Raji (cell line): ENCODE data around the gene LRRC74B.

ENCODE experiments used
- POLR2A ChIP-seq: IDR thresholded peaks from 2 replicates; pipeline ENCODE4 v1.6.1; 2011; ENCODE audit warnings: low read depth, low read length, control low read depth; ENCODE audit not compliant: insufficient read depth

The LRRC74B gene

DNA sequence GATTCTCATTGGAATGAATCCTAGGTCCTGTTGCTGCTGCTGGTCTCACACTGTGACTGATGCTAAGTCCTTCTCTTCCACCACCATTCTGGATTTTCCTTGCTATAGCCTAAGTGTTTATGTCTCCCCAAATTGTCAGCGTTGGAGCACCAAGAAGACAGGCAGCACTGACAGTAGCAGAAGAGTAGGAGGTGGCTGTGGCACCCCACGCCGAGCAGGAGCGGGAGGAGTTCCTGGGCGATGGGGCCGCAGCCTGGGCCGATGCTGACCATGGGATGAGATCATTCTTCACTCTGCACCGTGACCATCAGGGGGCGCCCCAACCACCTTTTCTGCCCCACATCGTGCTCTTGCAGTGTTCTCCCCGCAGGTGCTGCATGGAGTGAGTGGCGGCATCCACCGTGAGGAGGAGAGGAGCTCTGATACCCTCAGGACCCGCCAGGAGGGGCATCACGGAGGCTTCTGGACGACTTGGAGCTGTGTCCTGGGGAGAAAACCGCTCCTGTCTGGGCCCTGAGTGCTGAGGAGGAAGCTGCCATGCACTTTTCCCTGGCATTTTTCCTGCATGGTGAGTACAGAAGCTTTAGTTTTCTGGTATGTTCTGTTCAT, 57.0 kb downstream of the LRRC74B start:
- TF ChIP-seq POLR2A: no peak

DNA sequence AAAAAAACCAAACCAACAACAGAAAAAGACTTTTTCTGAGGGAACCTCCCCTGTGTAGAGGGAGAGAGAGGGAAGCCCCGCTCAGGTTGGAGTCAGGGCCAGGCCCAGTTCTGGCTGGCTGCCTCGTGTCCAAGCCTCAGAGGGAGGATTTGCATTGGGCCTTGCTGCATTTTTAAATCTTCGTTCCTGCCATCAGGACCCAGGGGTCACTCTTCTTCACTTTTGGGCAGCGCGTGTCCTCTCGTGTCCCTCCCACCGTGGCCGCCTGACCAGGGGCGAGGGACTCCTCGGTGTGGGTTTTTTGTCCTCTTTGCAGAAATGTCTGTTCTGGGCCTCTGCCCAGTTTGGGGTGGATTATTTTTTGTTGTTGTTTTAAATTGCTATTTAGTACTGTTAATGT, 57.9 kb downstream of the LRRC74B start:
- no peak for TF ChIP-seq POLR2A

DNA sequence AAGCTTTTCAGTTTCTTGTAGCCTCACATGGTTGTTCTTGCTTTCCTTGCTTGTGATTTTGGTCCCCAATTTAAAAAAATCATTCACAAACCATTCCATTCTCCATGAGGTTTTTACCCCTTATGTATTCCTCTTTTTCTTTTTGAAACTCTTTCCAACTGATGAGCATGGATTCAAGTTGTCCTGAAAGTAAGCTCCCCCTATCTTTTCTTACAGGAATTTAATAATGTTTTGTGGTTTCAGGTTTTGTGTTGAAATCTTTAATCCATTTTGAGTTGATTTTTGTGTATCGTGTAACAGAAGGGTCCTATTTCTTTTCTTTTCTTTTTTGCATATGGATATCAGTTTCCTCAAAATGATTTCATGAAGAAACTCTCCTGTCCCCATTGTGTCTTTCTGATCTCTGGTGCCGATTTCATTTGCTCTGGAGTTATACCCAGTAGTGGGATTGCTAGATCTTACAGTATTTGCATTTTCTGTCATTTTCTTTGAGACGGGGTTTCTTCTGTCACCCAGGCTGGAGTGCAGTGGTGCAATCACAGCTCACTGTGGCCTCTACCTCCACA, 58.5 kb downstream of the LRRC74B start:
- no peak for TF ChIP-seq POLR2A

DNA sequence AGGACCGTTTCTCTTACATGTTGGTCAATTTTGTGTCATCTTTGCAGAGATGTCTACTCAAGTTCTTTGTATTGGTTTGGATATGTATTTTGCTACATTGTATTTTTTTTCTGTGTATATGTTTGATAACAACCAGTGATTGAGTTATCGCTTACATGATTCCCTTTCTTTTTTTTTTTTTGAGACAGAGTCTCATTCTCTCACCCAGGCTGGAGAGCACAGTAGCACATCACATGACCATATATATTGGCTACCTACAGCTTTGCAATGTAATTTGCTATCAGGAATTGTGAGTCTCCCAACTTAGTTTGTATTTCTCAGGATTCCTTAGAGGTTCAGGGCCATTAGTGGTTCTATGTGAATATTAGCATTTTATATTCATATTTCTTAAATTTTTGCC, 59.5 kb downstream of the LRRC74B start:
- TF ChIP-seq POLR2A: no peak

DNA sequence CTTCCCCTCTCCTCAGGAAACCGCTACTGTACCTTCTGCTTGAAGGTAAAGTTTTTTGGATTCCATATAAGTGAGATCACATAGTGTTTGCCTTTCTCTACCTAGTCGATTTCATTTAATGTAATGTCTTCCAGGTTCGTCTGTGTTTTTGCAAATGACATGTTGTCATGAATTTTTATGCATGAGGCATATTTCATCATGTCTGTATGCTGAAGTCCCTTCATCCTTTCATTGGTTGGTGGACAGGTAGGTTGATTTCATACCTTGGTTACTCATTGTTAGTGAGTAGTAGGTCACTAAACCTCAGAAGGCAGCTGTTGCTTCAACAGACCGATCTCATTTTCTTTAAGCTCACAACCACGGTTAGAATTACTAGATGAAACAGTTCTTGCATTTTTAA, 60.3 kb downstream of the LRRC74B start:
- no peak for TF ChIP-seq POLR2A

DNA sequence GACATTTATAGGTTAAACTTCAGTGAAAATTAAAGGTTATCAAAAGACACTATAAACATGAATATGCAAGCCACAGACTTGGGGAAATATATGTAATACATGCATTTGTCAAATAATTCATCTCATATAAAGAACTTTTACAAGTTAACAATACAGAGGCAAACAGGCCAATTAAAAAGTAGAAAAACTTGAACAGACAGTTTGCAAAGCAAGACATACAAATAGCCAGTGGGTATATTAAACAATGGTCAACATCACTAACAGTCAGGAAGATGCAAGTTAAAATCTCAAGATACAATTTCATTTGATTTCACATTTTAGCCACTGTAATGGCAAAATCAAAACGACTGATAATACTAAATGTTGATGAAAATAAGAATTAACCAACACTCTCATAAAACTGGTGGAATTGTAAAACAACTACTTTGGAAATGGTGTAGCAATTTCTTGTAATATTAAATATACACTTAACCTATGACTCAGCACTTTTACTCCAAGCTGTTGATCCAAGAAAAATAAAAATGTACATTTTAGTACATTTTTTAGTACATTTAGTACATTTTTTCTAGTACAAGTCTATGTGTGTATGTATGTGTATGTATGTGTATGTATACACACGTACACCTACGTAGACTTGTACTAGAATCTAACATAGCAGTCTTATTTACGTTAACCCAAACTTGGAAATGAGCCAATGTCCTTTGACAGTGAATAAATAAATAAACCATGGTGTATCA, 62.8 kb downstream of the LRRC74B start:
- no peak for TF ChIP-seq POLR2A
